HepG2 (cell line): Measurements from ENCODE around the gene CYTH2. TPM values are rescaled to one million over a fixed set of nuclear protein-coding genes. Genes with fewer than 3 reads are reported as not detected.

Experiments
- ATAC-seq: fragments of 200-7000 bp; cut with Tn5 transposase; 3 replicates; pipeline ENCODE4 v1.9.1; 2020; ENCODE audit warnings: mild to moderate bottlenecking, moderate library complexity
- BruUV-seq: library from RNA; stranded (reverse); fragments of 400-500 nt; replicated peaks from 2 replicates; lab custom pipeline; 2021; lab: Mats Ljungman, UMichigan
- CTCF ChIA-PET: fragments of 300-600 bp; formaldehyde crosslinking; extraction: SDS; loops from one replicate; lab custom pipeline; 2021; ENCODE audit warnings: low total read pairs, inconsistent platforms, low intra/inter-chr PET ratio; lab: Yijun Ruan, JAX
- POLR2A ChIA-PET: fragments of 350-600 bp; sonication (Branson Sonifier 250); formaldehyde crosslinking; loops from one replicate; lab custom pipeline; 2020; ENCODE audit warnings: antibody characterized with exemption, inconsistent platforms; lab: Yijun Ruan, JAX
- DNase-seq: peaks from one replicate; pipeline ENCODE4 v3.0.0-alpha.2; 2015; ENCODE audit warnings: low spot score
- FAIRE-seq: peaks from 3 replicates; lab custom pipeline; 2011; peaks lifted over from hg19 to GRCh38; lab: Jason Lieb, UNC
- H2AFZ ChIP-seq: one replicate; pipeline ENCODE4 v1.6.1; 2011; ENCODE audit warnings: low read length, inconsistent platforms
- H3K27ac ChIP-seq: fragments of 300-600 bp; 3 replicates; pipeline ENCODE4 v1.8.0; 2011; ENCODE audit warnings: mixed run types, mild to moderate bottlenecking, mixed read lengths, low read length, inconsistent platforms; ENCODE audit not compliant: insufficient read depth; ENCODE audit errors: extremely low read length
- H3K27me3 ChIP-seq, 2 experiments: fragments of 200-600 bp in 1 of 2; 2 replicates in 1 of 2; 3 replicates in 1 of 2; pipeline versions ENCODE4 v1.6.0 to v1.8.0; 2011; ENCODE audit warnings: low read length in 2 of 2, mild to moderate bottlenecking in 2 of 2, moderate library complexity in 2 of 2, inconsistent platforms in 1 of 2; ENCODE audit not compliant: insufficient read depth in 2 of 2, control insufficient read depth in 1 of 2
- H3K36me3 ChIP-seq, 2 experiments: fragments of 200-600 bp in 1 of 2; replicated peaks in 1 of 2; 2 replicates in 1 of 2; 3 replicates in 1 of 2; pipeline versions ENCODE4 v1.5.1 to v1.8.0; 2011; ENCODE audit warnings: low read length in 2 of 2, inconsistent platforms in 1 of 2; ENCODE audit not compliant: insufficient read depth in 2 of 2, control insufficient read depth in 1 of 2
- H3K4me1 ChIP-seq: 2 replicates; pipeline ENCODE4 v1.5.1; 2012; ENCODE audit warnings: low read length, inconsistent platforms; ENCODE audit not compliant: insufficient read depth
- H3K4me2 ChIP-seq: 2 replicates; pipeline ENCODE4 v1.6.0; 2011; ENCODE audit warnings: low read depth, low read length, inconsistent platforms
- H3K4me3 ChIP-seq, 3 experiments: fragments of 200-600 bp in 1 of 3; sonication (generic), shearing (Covaris generic) in 1 of 3; replicated peaks in 1 of 3; 2 replicates each; pipeline ENCODE4 v1.5.1; 2011 to 2016; ENCODE audit warnings: low read length in 3 of 3, inconsistent platforms in 2 of 3, low read depth in 2 of 3, mild to moderate bottlenecking in 2 of 3, control low read depth in 1 of 3, mixed read lengths in 1 of 3; ENCODE audit not compliant: insufficient read depth in 1 of 3
- H3K79me2 ChIP-seq: one replicate; pipeline ENCODE4 v1.6.1; 2011; ENCODE audit warnings: low read length, inconsistent platforms; ENCODE audit not compliant: insufficient read depth
- H3K9ac ChIP-seq: 2 replicates; pipeline ENCODE4 v1.6.0; 2011; ENCODE audit warnings: mild to moderate bottlenecking, low read depth, low read length, inconsistent platforms; ENCODE audit not compliant: insufficient read depth
- H3K9me3 ChIP-seq: 2 replicates; pipeline ENCODE4 v1.5.1; 2012; ENCODE audit warnings: mild to moderate bottlenecking, low read length
- H4K20me1 ChIP-seq: 2 replicates; pipeline ENCODE4 v1.6.0; 2011; ENCODE audit warnings: inconsistent platforms, mild to moderate bottlenecking, low read length, moderate library complexity; ENCODE audit not compliant: insufficient read depth
- FOXA3 ChIP-seq: IDR thresholded peaks from 2 replicates; pipeline ENCODE4 v1.6.1; 2016; ENCODE audit warnings: missing genetic modification reagents, missing compliant biosample characterization
- TCF7L2 ChIP-seq: IDR thresholded peaks from 2 replicates; pipeline ENCODE4 v1.6.1; 2011; ENCODE audit warnings: mild to moderate bottlenecking, low read depth, low read length, moderate library complexity
- ZFP82 ChIP-seq: sonication (generic); formaldehyde crosslinking; IDR thresholded peaks from 2 replicates; pipeline ENCODE4 v1.5.1; 2020; ENCODE audit warnings: mild to moderate bottlenecking, missing genetic modification reagents, borderline replicate concordance
- ZNF20 ChIP-seq: sonication (generic); formaldehyde crosslinking; IDR thresholded peaks from 2 replicates; pipeline ENCODE4 v1.4.0; 2020; ENCODE audit warnings: mild to moderate bottlenecking, moderate library complexity, missing genetic modification reagents
- ZNF296 ChIP-seq: sonication (generic); formaldehyde crosslinking; conservative IDR thresholded peaks from 2 replicates; pipeline ENCODE4 v1.5.0; 2020; ENCODE audit warnings: mild to moderate bottlenecking, missing genetic modification reagents
- ZNF589 ChIP-seq: sonication (generic); formaldehyde crosslinking; conservative IDR thresholded peaks from 2 replicates; pipeline ENCODE4 v1.8.0; 2022; ENCODE audit warnings: mild to moderate bottlenecking, moderate library complexity, missing genetic modification reagents
- WGBS: methylation state at CpG from one replicate; pipeline ENCODE4 v1.1.6; 2017; ENCODE audit warnings: low lambda C conversion rate; 5-methylcytosine and 5-hydroxymethylcytosine counted together
- in situ Hi-C: cut with HindIII; loops from 2 replicates; pipeline ENCODE4 v1.10.0; 2017; ENCODE audit warnings: low pct_unique_long_range_greater_than_20kb; ENCODE audit not compliant: extremely low pct_ligation_motif_present
- intact Hi-C: fragments of 100-400 bp; cut with micrococcal nuclease; formaldehyde crosslinking; loops from one replicate; pipeline ENCODE4 v1.10.0; 2022; ENCODE audit not compliant: unreplicated experiment
- polyA plus RNA-seq, 8 experiments: library from polyadenylated mRNA; depleted of rRNA in 3 of 8; stranded (reverse) in 7 of 8; unstranded in 1 of 8; fragments of >200 nt; fragmentation: Illumina TruSeq in 4 of 8; extraction: Trizol in 4 of 8; gene quantifications; 2 replicates each; pipeline versions ENCODE4 v1.2.1 to v1.2.3, GENCODE V29; 2011 to 2016; ENCODE audit warnings: low read depth in 4 of 8, missing spikeins in 1 of 8, mixed read lengths in 1 of 8; ENCODE audit not compliant: insufficient read depth in 1 of 8
- total RNA-seq, 5 experiments: library from RNA; depleted of rRNA; stranded (reverse); fragments of >200 nt; fragmentation: Illumina TruSeq; extraction: Trizol; gene quantifications; 2 replicates each; pipeline ENCODE4 v1.2.3, GENCODE V29; 2016; ENCODE audit warnings: low read depth in 1 of 5
- TF ChIP-seq, protein P1 (sequence below): IDR thresholded peaks from 2 replicates; pipeline ENCODE4 v1.6.1; 2016; ENCODE audit warnings: control low read depth
- TF ChIP-seq, protein P2 (sequence below): sonication (generic); formaldehyde crosslinking; IDR thresholded peaks from 2 replicates; pipeline ENCODE4 v1.4.0; 2020; ENCODE audit warnings: missing genetic modification reagents, borderline replicate concordance
- TF ChIP-seq, protein P3 (sequence below): sonication (generic); formaldehyde crosslinking; conservative IDR thresholded peaks from 2 replicates; pipeline ENCODE4 v1.4.0; 2020; ENCODE audit warnings: missing genetic modification reagents
- TF ChIP-seq, protein P4 (sequence below): sonication (generic); formaldehyde crosslinking; IDR thresholded peaks from 2 replicates; pipeline ENCODE4 v1.5.0; 2020; ENCODE audit warnings: mild to moderate bottlenecking, missing genetic modification reagents
- TF ChIP-seq, protein P5 (sequence below): sonication (generic); formaldehyde crosslinking; IDR thresholded peaks from 2 replicates; pipeline ENCODE4 v1.5.0; 2020; ENCODE audit warnings: missing genetic modification reagents, mild to moderate bottlenecking, borderline replicate concordance

The CYTH2 gene
- total and polyA plus RNA-seq, 2 of the 13 experiments (the other 11 are each of a cell fraction or from before 2014, with no cell fraction given) = 16.5 to 39.3 TPM

DNA sequence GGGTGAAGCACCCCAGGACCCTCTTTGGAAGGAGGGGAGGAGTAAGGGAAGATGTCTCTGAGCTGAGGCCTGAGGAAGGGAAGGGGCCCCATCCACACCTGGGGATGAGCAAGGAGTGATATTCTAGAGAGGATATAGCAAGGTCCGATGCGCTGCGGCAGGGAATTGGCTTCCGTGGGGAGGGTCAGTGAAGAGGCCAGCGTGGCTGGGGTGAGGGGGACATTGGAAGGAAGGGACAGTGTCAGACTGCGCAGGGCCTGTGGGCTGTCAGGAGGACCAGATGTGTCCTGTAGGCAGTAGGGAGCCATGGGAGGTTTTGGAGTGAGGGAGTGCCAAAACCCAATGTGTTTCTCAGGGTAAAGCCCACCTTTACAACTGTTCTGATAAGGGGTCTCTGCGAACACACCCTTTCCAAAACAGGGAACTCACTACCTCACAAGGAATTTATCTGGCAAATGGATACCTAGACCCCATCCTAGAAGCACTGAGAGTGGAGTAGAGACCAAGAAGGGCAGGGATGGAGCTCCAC lies 38.8 kb downstream of the CYTH2 start (continued):
- TF ChIP-seq, protein P1, sequence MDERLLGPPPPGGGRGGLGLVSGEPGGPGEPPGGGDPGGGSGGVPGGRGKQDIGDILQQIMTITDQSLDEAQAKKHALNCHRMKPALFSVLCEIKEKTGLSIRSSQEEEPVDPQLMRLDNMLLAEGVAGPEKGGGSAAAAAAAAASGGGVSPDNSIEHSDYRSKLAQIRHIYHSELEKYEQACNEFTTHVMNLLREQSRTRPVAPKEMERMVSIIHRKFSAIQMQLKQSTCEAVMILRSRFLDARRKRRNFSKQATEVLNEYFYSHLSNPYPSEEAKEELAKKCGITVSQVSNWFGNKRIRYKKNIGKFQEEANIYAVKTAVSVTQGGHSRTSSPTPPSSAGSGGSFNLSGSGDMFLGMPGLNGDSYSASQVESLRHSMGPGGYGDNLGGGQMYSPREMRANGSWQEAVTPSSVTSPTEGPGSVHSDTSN (CRISPR knock-in tag) = no peak
- TF ChIP-seq FOXA3 (CRISPR knock-in tag) (no peak), ZNF589 (CRISPR knock-in tag) (no peak), ZNF20 (CRISPR knock-in tag) (no peak)

DNA sequence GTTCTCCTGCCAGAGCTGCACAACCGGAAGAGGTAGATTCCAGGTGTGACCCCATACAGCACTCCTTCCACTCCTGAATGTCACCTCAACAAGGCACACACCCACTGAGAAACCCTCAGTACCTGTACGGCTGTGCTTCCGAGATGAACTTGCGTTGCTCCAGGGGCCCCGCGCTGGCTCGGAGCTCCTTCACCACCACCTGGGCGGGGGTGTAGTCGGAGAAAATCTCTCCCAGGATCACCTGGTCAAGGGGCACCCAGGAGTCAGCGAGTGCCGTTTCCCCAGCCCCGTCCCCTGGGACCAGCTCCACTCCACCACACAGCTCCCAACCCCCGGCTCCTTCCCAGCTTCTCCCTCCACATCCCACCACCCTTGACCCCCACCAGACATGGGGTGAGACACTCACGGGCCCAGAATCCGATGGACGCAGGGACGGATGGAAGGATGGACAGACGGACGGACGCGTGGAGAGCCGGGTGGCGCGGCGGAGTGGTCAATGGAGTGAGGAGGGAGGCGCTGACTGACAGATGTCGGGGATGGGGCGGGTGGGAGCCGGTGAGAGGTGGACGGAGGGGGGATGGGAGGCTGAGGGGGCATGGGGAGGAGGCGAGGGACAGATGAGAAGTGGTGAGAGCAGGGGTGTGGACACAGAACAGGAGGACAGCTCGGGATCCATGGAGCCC lies 39.7 kb downstream of the CYTH2 start:
- H3K9me3 ChIP-seq = no peaks in the 10 kb centered on the region
- H2AFZ ChIP-seq = no peak overlapping the region
- H3K36me3 ChIP-seq = no peaks in the 10 kb centered on the region
- intact Hi-C loops (no loop called here), in situ Hi-C loops (no loop called here)
- H3K4me2 ChIP-seq = no peak overlapping the region
- no peak for ATAC-seq
- DNase-seq = no peak
- no peaks in the 10 kb centered on the region for H3K79me2 ChIP-seq
- peaks cover 7 to 39% of the 10 kb centered on the region in 2 experiments; a peak in 4 of 5 replicates for H3K27me3 ChIP-seq
- CTCF ChIA-PET = interaction anchor here (3.3 kb wide), 1 partner anchor 75 kb away, joined by 61 read pairs; no protein-coding TSS in a partner anchor
- POLR2A ChIA-PET = interaction anchor here (0.6 kb wide), 1 partner anchor 54 kb away, joined by 3 read pairs; no protein-coding TSS in a partner anchor
- peaks cover 21% of the 10 kb centered on the region for H3K4me1 ChIP-seq
- no TSS peak for BruUV-seq
- no peak overlapping the region for H3K9ac ChIP-seq
- no peaks in the 10 kb centered on the region for H4K20me1 ChIP-seq
- 36% methylated on average over 27 of the region's 32 CpGs for WGBS
- FAIRE-seq = no peak
- no peak overlapping the region for H3K27ac ChIP-seq
- H3K4me3 ChIP-seq = no peak overlapping the region
- TF ChIP-seq, protein P2, sequence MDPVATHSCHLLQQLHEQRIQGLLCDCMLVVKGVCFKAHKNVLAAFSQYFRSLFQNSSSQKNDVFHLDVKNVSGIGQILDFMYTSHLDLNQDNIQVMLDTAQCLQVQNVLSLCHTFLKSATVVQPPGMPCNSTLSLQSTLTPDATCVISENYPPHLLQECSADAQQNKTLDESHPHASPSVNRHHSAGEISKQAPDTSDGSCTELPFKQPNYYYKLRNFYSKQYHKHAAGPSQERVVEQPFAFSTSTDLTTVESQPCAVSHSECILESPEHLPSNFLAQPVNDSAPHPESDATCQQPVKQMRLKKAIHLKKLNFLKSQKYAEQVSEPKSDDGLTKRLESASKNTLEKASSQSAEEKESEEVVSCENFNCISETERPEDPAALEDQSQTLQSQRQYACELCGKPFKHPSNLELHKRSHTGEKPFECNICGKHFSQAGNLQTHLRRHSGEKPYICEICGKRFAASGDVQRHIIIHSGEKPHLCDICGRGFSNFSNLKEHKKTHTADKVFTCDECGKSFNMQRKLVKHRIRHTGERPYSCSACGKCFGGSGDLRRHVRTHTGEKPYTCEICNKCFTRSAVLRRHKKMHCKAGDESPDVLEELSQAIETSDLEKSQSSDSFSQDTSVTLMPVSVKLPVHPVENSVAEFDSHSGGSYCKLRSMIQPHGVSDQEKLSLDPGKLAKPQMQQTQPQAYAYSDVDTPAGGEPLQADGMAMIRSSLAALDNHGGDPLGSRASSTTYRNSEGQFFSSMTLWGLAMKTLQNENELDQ (CRISPR knock-in tag) = no peak
- TF ChIP-seq TCF7L2 = no peak
- TF ChIP-seq, protein P3, sequence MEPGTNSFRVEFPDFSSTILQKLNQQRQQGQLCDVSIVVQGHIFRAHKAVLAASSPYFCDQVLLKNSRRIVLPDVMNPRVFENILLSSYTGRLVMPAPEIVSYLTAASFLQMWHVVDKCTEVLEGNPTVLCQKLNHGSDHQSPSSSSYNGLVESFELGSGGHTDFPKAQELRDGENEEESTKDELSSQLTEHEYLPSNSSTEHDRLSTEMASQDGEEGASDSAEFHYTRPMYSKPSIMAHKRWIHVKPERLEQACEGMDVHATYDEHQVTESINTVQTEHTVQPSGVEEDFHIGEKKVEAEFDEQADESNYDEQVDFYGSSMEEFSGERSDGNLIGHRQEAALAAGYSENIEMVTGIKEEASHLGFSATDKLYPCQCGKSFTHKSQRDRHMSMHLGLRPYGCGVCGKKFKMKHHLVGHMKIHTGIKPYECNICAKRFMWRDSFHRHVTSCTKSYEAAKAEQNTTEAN (CRISPR knock-in tag) = no peak
- TF ChIP-seq ZFP82 (CRISPR knock-in tag) = no peak
- TF ChIP-seq, protein P4, sequence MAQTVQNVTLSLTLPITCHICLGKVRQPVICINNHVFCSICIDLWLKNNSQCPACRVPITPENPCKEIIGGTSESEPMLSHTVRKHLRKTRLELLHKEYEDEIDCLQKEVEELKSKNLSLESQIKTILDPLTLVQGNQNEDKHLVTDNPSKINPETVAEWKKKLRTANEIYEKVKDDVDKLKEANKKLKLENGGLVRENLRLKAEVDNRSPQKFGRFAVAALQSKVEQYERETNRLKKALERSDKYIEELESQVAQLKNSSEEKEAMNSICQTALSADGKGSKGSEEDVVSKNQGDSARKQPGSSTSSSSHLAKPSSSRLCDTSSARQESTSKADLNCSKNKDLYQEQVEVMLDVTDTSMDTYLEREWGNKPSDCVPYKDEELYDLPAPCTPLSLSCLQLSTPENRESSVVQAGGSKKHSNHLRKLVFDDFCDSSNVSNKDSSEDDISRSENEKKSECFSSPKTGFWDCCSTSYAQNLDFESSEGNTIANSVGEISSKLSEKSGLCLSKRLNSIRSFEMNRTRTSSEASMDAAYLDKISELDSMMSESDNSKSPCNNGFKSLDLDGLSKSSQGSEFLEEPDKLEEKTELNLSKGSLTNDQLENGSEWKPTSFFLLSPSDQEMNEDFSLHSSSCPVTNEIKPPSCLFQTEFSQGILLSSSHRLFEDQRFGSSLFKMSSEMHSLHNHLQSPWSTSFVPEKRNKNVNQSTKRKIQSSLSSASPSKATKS = no peak
- TF ChIP-seq, protein P5, sequence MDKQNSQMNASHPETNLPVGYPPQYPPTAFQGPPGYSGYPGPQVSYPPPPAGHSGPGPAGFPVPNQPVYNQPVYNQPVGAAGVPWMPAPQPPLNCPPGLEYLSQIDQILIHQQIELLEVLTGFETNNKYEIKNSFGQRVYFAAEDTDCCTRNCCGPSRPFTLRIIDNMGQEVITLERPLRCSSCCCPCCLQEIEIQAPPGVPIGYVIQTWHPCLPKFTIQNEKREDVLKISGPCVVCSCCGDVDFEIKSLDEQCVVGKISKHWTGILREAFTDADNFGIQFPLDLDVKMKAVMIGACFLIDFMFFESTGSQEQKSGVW (CRISPR knock-in tag) = no peak
- no peak for TF ChIP-seq ZNF296
